Measurements from ENCODE around the gene KLF6. TPM values are rescaled to one million over a fixed set of nuclear protein-coding genes. Genes with fewer than 3 reads are reported as not detected.

Gene KLF6
- polyA plus RNA-seq, 1 donor from 2014 or later, result 10.4 TPM

- Histone ChIP-seq H3K9me2 (ENCODE audit: insufficient read depth, low read length) (no peaks in the 10 kb centered on the region), H3K27me3 (ENCODE audit: insufficient read depth, low read depth, low read length) (no peaks in the 10 kb centered on the region), H2AFZ (ENCODE audit: low read depth, low read length) (no peak overlapping the region), H3K4me2 (ENCODE audit: low read length) (no peak overlapping the region), H3K9me3 (ENCODE audit: low read length) (no peaks in the 10 kb centered on the region), H3K27ac (ENCODE audit: low read length) (no peak overlapping the region), H3K4me3 (ENCODE audit: low read length) (no peak overlapping the region), H3K79me2 (replicated peaks; ENCODE audit: insufficient read depth, low read length) (no peaks in the 10 kb centered on the region), H4K20me1 (ENCODE audit: insufficient read depth) (no peaks in the 10 kb centered on the region), H3K36me3 (ENCODE audit: insufficient read depth, low read length) (no peaks in the 10 kb centered on the region), H3F3A (ENCODE audit: insufficient read depth, low read length, poor library complexity, severe bottlenecking) (peaks cover 3% of the 10 kb centered on the region), H3K9ac (ENCODE audit: low read length) (no peak overlapping the region)
- TF ChIP-seq MXI1 (conservative IDR thresholded peaks at IDR 0.05; ENCODE audit: poor library complexity, severe bottlenecking) (no peak), REST (IDR thresholded peaks at IDR 0.05; ENCODE audit: borderline replicate concordance) (no peak), TAF1 (IDR thresholded peaks at IDR 0.05; ENCODE audit: low read depth) (no peak), CTCF (IDR thresholded peaks at IDR 0.05; ENCODE audit: poor library complexity, severe bottlenecking) (no peak), EP300 (conservative IDR thresholded peaks at IDR 0.05; ENCODE audit: poor library complexity, severe bottlenecking) (no peak), POLR2AphosphoS5 (IDR thresholded peaks at IDR 0.05) (no peak), RAD21 (conservative IDR thresholded peaks at IDR 0.05) (no peak), EZH2 (IDR thresholded peaks at IDR 0.05; ENCODE audit: borderline replicate concordance, insufficient read depth, low read length, poor library complexity, severe bottlenecking) (no peak), SMC3 (conservative IDR thresholded peaks at IDR 0.05; ENCODE audit: poor library complexity) (no peak)
Measured at GRCh38 chr10:3807928-3808496, 23.0 kb upstream of the KLF6 start.

GRCh38 chr10:3807211-3807927, 22.4 kb upstream of the KLF6 start:
- Histone ChIP-seq H3K9me3 (ENCODE audit: low read length) (no peaks in the 10 kb centered on the region), H3K9ac (ENCODE audit: low read length) (no peak overlapping the region), H2AFZ (ENCODE audit: low read depth, low read length) (no peak overlapping the region), H3K4me3 (ENCODE audit: low read length) (no peak overlapping the region), H3K79me2 (replicated peaks; ENCODE audit: insufficient read depth, low read length) (no peaks in the 10 kb centered on the region), H3F3A (ENCODE audit: insufficient read depth, low read length, poor library complexity, severe bottlenecking) (peaks cover 3% of the 10 kb centered on the region), H3K9me2 (ENCODE audit: insufficient read depth, low read length) (no peaks in the 10 kb centered on the region), H4K20me1 (ENCODE audit: insufficient read depth) (no peaks in the 10 kb centered on the region), H3K27me3 (ENCODE audit: insufficient read depth, low read depth, low read length) (no peaks in the 10 kb centered on the region), H3K27ac (ENCODE audit: low read length) (no peak overlapping the region), H3K4me2 (ENCODE audit: low read length) (no peak overlapping the region), H3K36me3 (ENCODE audit: insufficient read depth, low read length) (no peaks in the 10 kb centered on the region)
- TF ChIP-seq CTCF (IDR thresholded peaks at IDR 0.05; ENCODE audit: poor library complexity, severe bottlenecking), result no peak
- TF ChIP-seq MXI1 (conservative IDR thresholded peaks at IDR 0.05; ENCODE audit: poor library complexity, severe bottlenecking), result no peak
- TF ChIP-seq POLR2AphosphoS5 (IDR thresholded peaks at IDR 0.05), result no peak
- no peak for TF ChIP-seq RAD21 (conservative IDR thresholded peaks at IDR 0.05)
- TF ChIP-seq REST (IDR thresholded peaks at IDR 0.05; ENCODE audit: borderline replicate concordance), result no peak
- TF ChIP-seq EP300 (conservative IDR thresholded peaks at IDR 0.05; ENCODE audit: poor library complexity, severe bottlenecking), result no peak
- no peak for TF ChIP-seq TAF1 (IDR thresholded peaks at IDR 0.05; ENCODE audit: low read depth)
- TF ChIP-seq EZH2 (IDR thresholded peaks at IDR 0.05; ENCODE audit: borderline replicate concordance, insufficient read depth, low read length, poor library complexity, severe bottlenecking), result no peak
- no peak for TF ChIP-seq SMC3 (conservative IDR thresholded peaks at IDR 0.05; ENCODE audit: poor library complexity)

All from neural cell (in vitro differentiated cells).